ENCODE results near the gene FLNB. TPM values are rescaled to one million over a fixed set of nuclear protein-coding genes. Genes with fewer than 3 reads are reported as not detected.
A peak's percentile ranks its signal among the peaks of the same experiment; 100 is the strongest.

Gene FLNB
- polyA plus RNA-seq, 1 of the 3 experiments (the other 2 are of a cell fraction): 127 TPM

GRCh38 chr3:58034738-58035523, 26.7 kb downstream of the FLNB start:
- Histone ChIP-seq H3K4me1 (ENCODE audit: control insufficient read depth in 1 of 2, insufficient read depth in 2 of 2, low read depth in 1 of 2, low read length in 1 of 2) (peaks cover 8 to 13% of the 10 kb centered on the region in 2 experiments; a peak in 3 of 4 replicates), H3K36me3 (replicated peaks in 1 of 2; ENCODE audit: control insufficient read depth in 1 of 2, insufficient read depth in 2 of 2, low read length in 1 of 2) (no peaks in the 10 kb centered on the region), H2AFZ (ENCODE audit: low read depth) (no peak overlapping the region), H3K79me2 (ENCODE audit: insufficient read depth) (peaks cover 100% of the 10 kb centered on the region), H3F3A (replicated peaks; ENCODE audit: insufficient read depth) (peaks cover 18% of the 10 kb centered on the region), H3K9ac (no peak overlapping the region), H3K9me2 (no peaks in the 10 kb centered on the region), H3K9me3 (no peaks in the 10 kb centered on the region), H4K20me1 (ENCODE audit: insufficient read depth) (peaks cover 62% of the 10 kb centered on the region), H3K27ac (ENCODE audit: low read depth in 2 of 2, low read length in 1 of 2) (peak overlapping the region in 1 of 2 experiments; percentile 38; a peak in 2 of 4 replicates), H3K4me2 (no peak overlapping the region), H3K4me3 (ENCODE audit: low read depth in 2 of 2, low read length in 1 of 2) (no peak overlapping the region), H3K27me3 (ENCODE audit: insufficient read depth) (no peaks in the 10 kb centered on the region)
- TF ChIP-seq CTCF (IDR thresholded peaks at IDR 0.05): no peak
- TF ChIP-seq, protein P1, sequence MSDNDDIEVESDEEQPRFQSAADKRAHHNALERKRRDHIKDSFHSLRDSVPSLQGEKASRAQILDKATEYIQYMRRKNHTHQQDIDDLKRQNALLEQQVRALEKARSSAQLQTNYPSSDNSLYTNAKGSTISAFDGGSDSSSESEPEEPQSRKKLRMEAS (IDR thresholded peaks at IDR 0.05; ENCODE audit: low read depth): no peak
- no peak for TF ChIP-seq FOXJ3 (CRISPR knock-in tag; IDR thresholded peaks at IDR 0.05)
- TF ChIP-seq RFX5 (IDR thresholded peaks at IDR 0.05; ENCODE audit: low read length): no peak
- TF ChIP-seq RCOR1 (IDR thresholded peaks at IDR 0.05; ENCODE audit: low read length): no peak
- no peak for TF ChIP-seq EZH2phosphoT487 (IDR thresholded peaks at IDR 0.05; ENCODE audit: borderline replicate concordance, low read depth)
- TF ChIP-seq NRF1 (IDR thresholded peaks at IDR 0.05; ENCODE audit: low read depth, low read length): no peak
- TF ChIP-seq MEF2A (IDR thresholded peaks at IDR 0.05; ENCODE audit: borderline replicate concordance, low read depth): no peak
- no peak for TF ChIP-seq REST (IDR thresholded peaks at IDR 0.05; ENCODE audit: low read depth, low read length)
- TF ChIP-seq RAD21 (IDR thresholded peaks at IDR 0.05; ENCODE audit: low read length): no peak
- no peak for TF ChIP-seq TCF12 (IDR thresholded peaks at IDR 0.05)
- no peak for TF ChIP-seq GATA2 (CRISPR knock-in tag; IDR thresholded peaks at IDR 0.05)
- TF ChIP-seq FOSL2 (IDR thresholded peaks at IDR 0.05; ENCODE audit: borderline replicate concordance, low read depth): no peak
- no peak for TF ChIP-seq SIN3A (IDR thresholded peaks at IDR 0.05; ENCODE audit: borderline replicate concordance, low read depth, low read length)
- TF ChIP-seq TEAD4 (IDR thresholded peaks at IDR 0.05; ENCODE audit: borderline replicate concordance, insufficient read depth): no peak
- no peak for TF ChIP-seq CHD2 (IDR thresholded peaks at IDR 0.05; ENCODE audit: low read length, partially characterized antibody)
- no peak for TF ChIP-seq FOXM1 (IDR thresholded peaks at IDR 0.05; ENCODE audit: low read depth)
- TF ChIP-seq YY1 (IDR thresholded peaks at IDR 0.05; ENCODE audit: low read depth): no peak
- DNase-seq: no peak
- whole genome bisulfite sequencing (ENCODE audit: low lambda C conversion rate): 80% methylated on average over 6 of the region's 6 CpGs
- ChIA-PET CTCF (interaction anchor here (0.6 to 1.3 kb wide), 2 partner anchors 27 to 233 kb away, joined by 3 to 4 read pairs; no protein-coding TSS in a partner anchor), POLR2A (no interaction called here)

All from SK-N-SH (cell line).